Measurements from ENCODE around the gene GBP4.

The GBP4 gene

DNA sequence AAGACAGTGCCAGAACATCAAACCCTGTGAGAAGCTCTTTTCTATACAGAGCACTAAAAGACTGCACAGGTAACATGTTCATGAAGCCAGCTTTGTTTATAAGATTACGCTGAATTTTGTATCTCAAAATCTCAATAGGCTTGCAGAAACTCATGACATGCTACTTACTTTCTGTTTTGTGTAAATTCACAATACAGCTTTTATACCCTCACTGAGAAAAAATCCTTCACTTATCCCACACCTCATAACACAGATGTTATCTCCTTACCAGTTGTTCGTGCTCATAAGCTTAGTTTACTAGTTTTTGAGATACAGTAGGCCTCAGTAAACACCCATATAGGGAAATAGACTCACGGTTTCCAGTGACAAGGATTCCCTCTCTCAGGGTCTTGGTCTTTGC, 48.8 kb downstream of the GBP4 start:
- H3K4me3 ChIP-seq (replicated peaks; ENCODE audit: insufficient read depth, low read length): no peak overlapping the region
- no peak overlapping the region for H3K27ac ChIP-seq (replicated peaks)
- DNase-seq (ENCODE audit: low read depth in 1 of 2, low spot score in 1 of 2): no peak
- no peaks in the 10 kb centered on the region for H3K27me3 ChIP-seq (ENCODE audit: insufficient read depth, poor library complexity, severe bottlenecking)
- TF ChIP-seq CTCF (IDR thresholded peaks at IDR 0.05; ENCODE audit: insufficient read depth, low read length): no peak
- TF ChIP-seq SPI1 (IDR thresholded peaks at IDR 0.05; ENCODE audit: borderline replicate concordance, low read depth): no peak
- no peak for TF ChIP-seq POLR2AphosphoS5 (IDR thresholded peaks at IDR 0.05; ENCODE audit: low read depth)
- TF ChIP-seq REST (IDR thresholded peaks at IDR 0.05; ENCODE audit: insufficient replicate concordance, low read depth): no peak
- no peak for TF ChIP-seq GABPA (IDR thresholded peaks at IDR 0.05; ENCODE audit: low read depth)

DNA sequence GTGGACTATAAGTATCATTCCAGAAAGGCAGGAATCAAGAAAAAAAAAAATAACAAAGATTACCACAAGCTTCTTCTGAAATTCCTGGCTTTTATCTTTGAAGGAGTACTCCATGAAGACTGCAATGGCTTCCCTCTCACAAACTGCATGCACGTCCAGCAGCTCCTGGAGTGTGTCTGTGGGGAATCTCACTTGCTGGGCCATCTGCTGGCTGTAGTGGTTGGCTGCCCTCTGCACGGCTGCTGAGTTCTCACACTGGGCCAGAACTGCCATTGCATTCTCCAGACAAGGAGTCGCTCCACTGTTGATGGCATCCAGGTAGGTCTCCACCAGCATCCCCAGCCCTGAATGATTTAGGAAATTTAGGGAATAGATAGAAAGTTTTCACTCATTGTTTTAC, 49.5 kb downstream of the GBP4 start:
- Histone ChIP-seq H3K27me3 (ENCODE audit: insufficient read depth, poor library complexity, severe bottlenecking) (no peaks in the 10 kb centered on the region), H3K27ac (replicated peaks) (no peak overlapping the region), H3K4me3 (replicated peaks; ENCODE audit: insufficient read depth, low read length) (no peak overlapping the region)
- DNase-seq (ENCODE audit: low read depth in 1 of 2, low spot score in 1 of 2): no peak
- TF ChIP-seq POLR2AphosphoS5 (IDR thresholded peaks at IDR 0.05; ENCODE audit: low read depth): no peak
- TF ChIP-seq GABPA (IDR thresholded peaks at IDR 0.05; ENCODE audit: low read depth): no peak
- TF ChIP-seq CTCF (IDR thresholded peaks at IDR 0.05; ENCODE audit: insufficient read depth, low read length): no peak
- no peak for TF ChIP-seq SPI1 (IDR thresholded peaks at IDR 0.05; ENCODE audit: borderline replicate concordance, low read depth)
- no peak for TF ChIP-seq REST (IDR thresholded peaks at IDR 0.05; ENCODE audit: insufficient replicate concordance, low read depth)

DNA sequence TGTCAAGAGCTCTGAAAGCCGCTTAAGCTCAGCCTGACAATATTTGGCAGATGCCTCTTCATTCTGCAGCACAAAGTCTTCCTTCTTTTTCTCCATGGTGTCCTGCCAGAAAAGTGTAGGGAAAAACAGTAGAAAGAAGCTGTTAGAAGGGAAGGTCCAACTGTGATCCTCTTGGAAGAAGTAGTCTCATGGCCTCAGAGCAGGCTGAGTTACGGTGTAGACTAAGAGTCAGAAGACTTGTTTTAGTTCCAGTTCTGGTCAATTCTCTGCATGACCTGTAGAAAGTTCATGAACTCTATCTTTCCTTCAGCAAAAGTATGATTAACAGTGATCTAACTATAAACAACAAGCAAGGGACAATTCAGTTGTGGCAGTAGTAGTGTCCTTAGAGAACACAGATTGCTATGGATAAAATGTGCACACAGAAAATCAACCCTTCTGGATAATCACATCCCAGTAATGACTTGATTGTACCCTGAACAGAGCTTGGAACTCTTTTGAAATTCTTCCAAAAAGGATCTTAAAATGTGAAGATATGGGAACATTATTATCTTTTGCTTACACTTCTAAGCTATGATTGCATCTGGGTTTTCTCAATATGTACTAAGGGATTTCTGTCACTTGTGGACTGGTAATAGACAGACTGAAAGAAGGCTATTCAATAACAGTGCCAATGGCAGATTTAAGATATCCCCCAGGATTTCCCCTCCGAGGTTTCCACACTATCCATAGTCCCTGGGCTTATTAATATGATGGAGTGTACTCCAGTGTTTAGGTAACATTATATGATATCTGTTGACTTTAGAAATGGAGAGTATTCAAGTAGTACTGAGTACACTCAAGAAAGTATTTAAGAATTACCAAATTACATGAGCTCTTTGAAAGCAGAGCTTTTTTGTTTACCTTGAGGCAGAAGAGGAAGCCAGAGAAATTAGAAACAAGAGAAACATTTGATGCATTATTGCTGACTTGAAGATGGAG, 50.8 kb downstream of the GBP4 start:
- no peak for TF ChIP-seq GABPA (IDR thresholded peaks at IDR 0.05; ENCODE audit: low read depth)
- TF ChIP-seq POLR2AphosphoS5 (IDR thresholded peaks at IDR 0.05; ENCODE audit: low read depth): no peak
- no peak for TF ChIP-seq SPI1 (IDR thresholded peaks at IDR 0.05; ENCODE audit: borderline replicate concordance, low read depth)
- no peak for TF ChIP-seq CTCF (IDR thresholded peaks at IDR 0.05; ENCODE audit: insufficient read depth, low read length)
- TF ChIP-seq REST (IDR thresholded peaks at IDR 0.05; ENCODE audit: insufficient replicate concordance, low read depth): no peak
- Histone ChIP-seq H3K4me3 (replicated peaks; ENCODE audit: insufficient read depth, low read length) (no peak overlapping the region), H3K27ac (replicated peaks) (no peak overlapping the region), H3K27me3 (ENCODE audit: insufficient read depth, poor library complexity, severe bottlenecking) (no peaks in the 10 kb centered on the region)
- no peak for DNase-seq (ENCODE audit: low read depth in 1 of 2, low spot score in 1 of 2)
